ENCODE data around the gene TSPEAR. TPM values are rescaled to one million over a fixed set of nuclear protein-coding genes. Genes with fewer than 3 reads are reported as not detected.
"Not testable (repeated sequence)": the region's sequence is repeated elsewhere in the genome, so short reads cannot be mapped to it uniquely, and the experiment has no call there.

Gene TSPEAR
- total RNA-seq, 1 experiment from 2014 or later = not detected

GRCh38 chr21:44573630-44574456 lies 137.5 kb downstream of the TSPEAR start, which contains the start of gene KRTAP10-4:
KRTAP10-4 (plus strand) TSS chr21:44573729; CDS start chr21:44573759, 30 bp downstream.
- CTCF ChIA-PET = not testable (repeated sequence)

GRCh38 chr21:44572959-44573583 lies 138.3 kb downstream of the TSPEAR start:
- Histone ChIP-seq H3K4me1 (ENCODE audit: control insufficient read depth, insufficient read depth, low read length) (peaks cover 5% of the 10 kb centered on the region; the same call in 1 of the 2 replicates), H3K4me3 (ENCODE audit: low read depth in 2 of 2, low read length in 2 of 2) (no peak overlapping the region), H3K27ac (ENCODE audit: low read length) (peak overlapping the region; percentile 29; the same call in 1 of the 2 replicates), H3K9me3 (ENCODE audit: control insufficient read depth, insufficient read depth, low read depth, low read length) (no peaks in the 10 kb centered on the region), H3K27me3 (ENCODE audit: control insufficient read depth, insufficient read depth, low read length) (no peaks in the 10 kb centered on the region), H3K36me3 (ENCODE audit: control insufficient read depth, insufficient read depth, low read length) (no peaks in the 10 kb centered on the region)
- BruUV-seq (replicated peaks) = no TSS peak
- TF ChIP-seq SIN3A (IDR thresholded peaks at IDR 0.05; ENCODE audit: borderline replicate concordance, insufficient read depth, low read depth, low read length) (no peak), CTCF (IDR thresholded peaks at IDR 0.05) (no peak), POLR2AphosphoS5 (IDR thresholded peaks at IDR 0.05; ENCODE audit: low read depth, low read length) (no peak)
- intact Hi-C loops (cut with micrococcal nuclease; ENCODE audit: unreplicated experiment) = no loop called here
- ChIA-PET CTCF (no interaction called here), POLR2A (no interaction called here)
- peak; percentile 56; the same call in 1 of the 2 replicates for ATAC-seq
- DNase-seq (ENCODE audit: low read depth, low spot score) = no peak
- in situ Hi-C loops (cut with HindIII; ENCODE audit: low pct_unique_long_range_greater_than_20kb, low sequenced_read_pairs) = no loop called here

More at GRCh38 chr21:44573630-44574456, 137.5 kb downstream of the TSPEAR start, which contains the start of gene KRTAP10-4:
- POLR2A ChIA-PET; H3K9me3 ChIP-seq (ENCODE audit: control insufficient read depth, insufficient read depth, low read depth, low read length); in situ Hi-C loops (cut with HindIII; ENCODE audit: low pct_unique_long_range_greater_than_20kb, low sequenced_read_pairs); BruUV-seq (replicated peaks); DNase-seq (ENCODE audit: low read depth, low spot score); H3K36me3 ChIP-seq (ENCODE audit: control insufficient read depth, insufficient read depth, low read length); H3K4me3 ChIP-seq (ENCODE audit: low read depth in 2 of 2, low read length in 2 of 2); H3K4me1 ChIP-seq (ENCODE audit: control insufficient read depth, insufficient read depth, low read length); H3K27me3 ChIP-seq (ENCODE audit: control insufficient read depth, insufficient read depth, low read length); intact Hi-C loops (cut with micrococcal nuclease; ENCODE audit: unreplicated experiment): not testable (repeated sequence)
- H3K27ac ChIP-seq (ENCODE audit: low read length) = peak within 1 kb of the TSS; percentile 29; the same call in 1 of the 2 replicates
- 0 out of 2 replicates have a peak, but pooled peaks have one; percentile 26 for ATAC-seq

- Histone ChIP-seq H3K27ac (ENCODE audit: low read length) (no peak overlapping the region), H3K4me1 (ENCODE audit: control insufficient read depth, insufficient read depth, low read length) (peaks cover 5% of the 10 kb centered on the region; the same call in 1 of the 2 replicates), H3K27me3 (ENCODE audit: control insufficient read depth, insufficient read depth, low read length) (no peaks in the 10 kb centered on the region), H3K9me3 (ENCODE audit: control insufficient read depth, insufficient read depth, low read depth, low read length) (no peaks in the 10 kb centered on the region), H3K4me3 (ENCODE audit: low read depth in 2 of 2, low read length in 2 of 2) (no peak overlapping the region), H3K36me3 (ENCODE audit: control insufficient read depth, insufficient read depth, low read length) (no peaks in the 10 kb centered on the region)
- ATAC-seq (no peak), DNase-seq (ENCODE audit: low read depth, low spot score) (no peak)
- BruUV-seq (replicated peaks) = no TSS peak
- in situ Hi-C loops (cut with HindIII; ENCODE audit: low pct_unique_long_range_greater_than_20kb, low sequenced_read_pairs) (no loop called here), intact Hi-C loops (cut with micrococcal nuclease; ENCODE audit: unreplicated experiment) (no loop called here)
- no peak for TF ChIP-seq SIN3A (IDR thresholded peaks at IDR 0.05; ENCODE audit: borderline replicate concordance, insufficient read depth, low read depth, low read length)
- TF ChIP-seq TCF7L2 (IDR thresholded peaks at IDR 0.05; ENCODE audit: low read depth, low read length) = no peak
- TF ChIP-seq REST (IDR thresholded peaks at IDR 0.05; ENCODE audit: insufficient read depth in 1 of 2, low read depth in 2 of 2, low read length in 1 of 2) = no peak
- TF ChIP-seq POLR2AphosphoS5 (IDR thresholded peaks at IDR 0.05; ENCODE audit: low read depth, low read length) = no peak
- no peak for TF ChIP-seq CTCF (IDR thresholded peaks at IDR 0.05)
- ChIA-PET CTCF (no interaction called here), POLR2A (no interaction called here)
These were observed 139.3 kb downstream of the TSPEAR start for GRCh38 chr21:44571844-44572782.
